IPS-20b (cell line): ENCODE measurements around the gene EED.

Experiments
- H3K27ac ChIP-seq: one replicate; pipeline ENCODE4 v1.5.1; 2013; ENCODE audit warnings: low read length
- H3K27me3 ChIP-seq: 2 replicates; pipeline ENCODE4 v1.6.1; 2013; ENCODE audit warnings: mild to moderate bottlenecking, low read length, inconsistent platforms; ENCODE audit not compliant: insufficient read depth
- H3K36me3 ChIP-seq: 2 replicates; pipeline ENCODE4 v1.6.1; 2013; ENCODE audit warnings: low read depth, mild to moderate bottlenecking, inconsistent platforms, low read length, moderate library complexity; ENCODE audit not compliant: insufficient read depth
- H3K4me1 ChIP-seq: 2 replicates; pipeline ENCODE4 v1.6.1; 2013; ENCODE audit warnings: mild to moderate bottlenecking, control low read depth, inconsistent platforms, low read length, moderate library complexity; ENCODE audit not compliant: insufficient read depth
- H3K4me3 ChIP-seq: 2 replicates; pipeline ENCODE4 v1.5.1; 2013; ENCODE audit warnings: mild to moderate bottlenecking, low read length, inconsistent platforms
- H3K9ac ChIP-seq: 2 replicates; pipeline ENCODE4 v1.6.1; 2013; ENCODE audit warnings: low read depth, mild to moderate bottlenecking, inconsistent platforms, low read length, moderate library complexity
- H3K9me3 ChIP-seq: 2 replicates; pipeline ENCODE4 v1.6.1; 2013; ENCODE audit warnings: mild to moderate bottlenecking, low read depth, low read length, inconsistent platforms; ENCODE audit not compliant: insufficient read depth

Gene EED

DNA sequence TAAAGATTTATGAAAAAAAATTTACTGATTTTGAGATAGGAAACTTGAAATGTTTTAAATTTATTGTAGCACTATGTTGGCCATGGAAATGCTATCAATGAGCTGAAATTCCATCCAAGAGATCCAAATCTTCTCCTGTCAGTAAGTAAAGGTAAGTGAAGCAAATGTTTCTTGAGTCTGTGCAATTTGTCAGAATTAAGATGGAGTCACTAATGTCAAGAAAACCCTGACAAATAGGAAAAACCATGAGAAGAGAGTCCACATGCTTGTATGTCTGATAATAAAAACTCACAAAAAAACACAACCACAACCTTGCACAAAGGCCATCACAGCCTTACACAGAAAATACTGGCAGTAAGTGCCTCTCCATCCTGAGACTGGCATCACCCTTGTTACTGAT is 12.9 kb downstream of the EED start:
- Histone ChIP-seq H3K27me3 (no peaks in the 10 kb centered on the region), H3K9me3 (no peaks in the 10 kb centered on the region), H3K27ac (no peak overlapping the region), H3K4me3 (no peak overlapping the region), H3K36me3 (peaks cover 36% of the 10 kb centered on the region), H3K9ac (no peak overlapping the region), H3K4me1 (no peaks in the 10 kb centered on the region)

DNA sequence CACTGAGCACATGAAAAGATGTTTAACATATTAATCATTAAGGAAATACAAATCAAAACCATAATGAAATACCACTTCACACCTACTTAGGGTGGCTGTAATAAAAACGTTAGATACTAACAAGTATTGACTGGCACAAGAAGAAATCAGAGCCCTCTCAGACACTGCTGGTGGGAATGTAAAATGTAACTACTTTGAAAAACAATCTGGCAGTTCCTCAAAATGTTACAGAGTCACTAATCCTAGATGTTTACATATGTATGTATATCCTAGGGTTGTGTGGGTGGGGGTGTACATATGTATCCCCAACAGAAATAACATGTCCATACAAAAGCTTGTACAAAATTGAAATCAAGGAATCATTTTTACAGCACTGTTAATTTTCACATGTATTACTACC is 15.2 kb downstream of the EED start:
- Histone ChIP-seq H3K9me3 (no peaks in the 10 kb centered on the region), H3K4me1 (no peaks in the 10 kb centered on the region), H3K27ac (no peak overlapping the region), H3K27me3 (no peaks in the 10 kb centered on the region), H3K36me3 (peaks cover 53% of the 10 kb centered on the region), H3K4me3 (no peak overlapping the region), H3K9ac (no peak overlapping the region)

DNA sequence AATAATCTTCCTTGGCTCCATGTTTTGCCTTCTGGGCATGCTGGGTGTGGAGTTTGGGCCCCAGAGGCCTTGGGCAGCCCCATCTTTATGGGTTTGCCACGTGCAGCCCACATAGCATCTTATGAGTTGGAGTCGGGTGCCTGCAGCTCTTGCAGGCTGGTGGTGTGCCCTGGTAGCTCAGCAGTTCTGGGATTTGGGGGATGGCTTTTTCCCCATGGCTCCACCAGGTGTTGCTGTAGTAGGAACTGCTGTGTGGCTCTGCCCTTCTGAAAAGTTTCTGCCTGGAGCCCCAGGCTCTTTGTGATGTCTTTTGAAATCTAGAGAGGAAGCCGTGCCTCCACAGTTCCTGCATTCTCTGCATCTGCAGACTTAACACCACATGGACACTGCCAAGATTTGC is 16.8 kb downstream of the EED start:
- Histone ChIP-seq H3K27me3 (no peaks in the 10 kb centered on the region), H3K9ac (no peak overlapping the region), H3K9me3 (no peaks in the 10 kb centered on the region), H3K4me3 (no peak overlapping the region), H3K27ac (no peak overlapping the region), H3K36me3 (peaks cover 65% of the 10 kb centered on the region), H3K4me1 (no peaks in the 10 kb centered on the region)

DNA sequence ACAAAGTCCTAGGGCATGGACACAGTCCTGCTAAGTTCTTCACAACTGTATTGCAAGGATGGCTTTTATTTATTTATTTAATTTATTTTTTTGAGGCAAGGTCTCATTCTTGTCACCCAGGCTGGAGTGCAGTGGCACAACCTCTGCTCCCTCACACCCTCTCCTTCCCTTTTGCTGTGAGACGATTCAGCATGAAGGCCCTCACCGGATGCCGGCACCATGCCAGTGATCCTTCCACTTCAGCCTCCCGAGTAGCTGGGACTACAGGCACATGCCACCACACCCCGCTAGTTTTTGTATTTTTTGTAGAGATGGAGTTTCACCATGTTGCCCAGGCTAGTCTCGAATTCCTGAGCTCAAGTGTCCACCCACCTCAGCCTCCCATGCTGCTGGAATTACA is 17.8 kb downstream of the EED start:
- Histone ChIP-seq H3K27ac (no peak overlapping the region), H3K36me3 (peaks cover 62% of the 10 kb centered on the region), H3K27me3 (no peaks in the 10 kb centered on the region), H3K9ac (no peak overlapping the region), H3K4me3 (no peak overlapping the region), H3K4me1 (no peaks in the 10 kb centered on the region), H3K9me3 (no peaks in the 10 kb centered on the region)

DNA sequence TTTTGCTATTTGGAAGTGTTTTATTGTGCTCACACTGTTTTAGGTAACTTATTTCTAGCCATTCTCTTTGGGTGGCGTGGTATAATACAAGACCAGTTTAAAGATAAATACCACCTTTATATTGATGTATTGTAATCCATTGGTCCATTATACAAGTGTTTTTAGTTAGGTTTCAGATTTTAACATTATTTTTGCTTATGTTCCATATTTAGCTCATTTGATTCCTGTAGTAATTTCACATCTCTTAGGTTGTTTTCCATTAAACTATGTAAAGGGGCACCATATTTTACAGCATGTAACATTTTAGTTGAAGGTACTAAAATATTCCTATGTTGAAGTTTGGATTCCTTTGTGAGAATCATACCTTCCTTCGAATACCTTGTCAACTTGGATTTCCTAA is 20.1 kb downstream of the EED start:
- no peaks in the 10 kb centered on the region for H3K4me1 ChIP-seq
- H3K27ac ChIP-seq, result no peak overlapping the region
- peaks cover 68% of the 10 kb centered on the region for H3K36me3 ChIP-seq
- no peak overlapping the region for H3K9ac ChIP-seq
- no peaks in the 10 kb centered on the region for H3K9me3 ChIP-seq
- no peak overlapping the region for H3K4me3 ChIP-seq
- no peaks in the 10 kb centered on the region for H3K27me3 ChIP-seq

DNA sequence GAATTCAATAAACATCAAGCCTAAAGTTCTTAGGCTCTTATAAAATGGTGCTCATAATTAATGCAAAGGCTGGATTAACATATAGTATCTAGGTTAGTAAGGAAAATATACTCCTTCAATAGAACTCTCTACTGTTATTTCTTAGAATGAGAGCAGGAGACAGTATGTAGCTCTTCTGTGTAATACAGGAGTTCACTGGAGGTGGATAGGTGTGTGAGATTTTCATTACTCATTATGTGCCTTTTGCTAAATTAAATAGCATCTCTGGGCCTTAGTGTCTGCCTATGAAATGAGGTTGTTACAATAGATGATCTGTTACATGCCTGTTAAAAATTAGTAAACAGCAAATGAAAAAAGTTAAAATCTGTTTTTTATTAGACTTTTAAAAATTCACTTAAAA is 20.6 kb downstream of the EED start:
- Histone ChIP-seq H3K36me3 (peaks cover 67% of the 10 kb centered on the region), H3K9ac (no peak overlapping the region), H3K4me3 (no peak overlapping the region), H3K27ac (no peak overlapping the region), H3K27me3 (no peaks in the 10 kb centered on the region), H3K9me3 (no peaks in the 10 kb centered on the region), H3K4me1 (no peaks in the 10 kb centered on the region)

DNA sequence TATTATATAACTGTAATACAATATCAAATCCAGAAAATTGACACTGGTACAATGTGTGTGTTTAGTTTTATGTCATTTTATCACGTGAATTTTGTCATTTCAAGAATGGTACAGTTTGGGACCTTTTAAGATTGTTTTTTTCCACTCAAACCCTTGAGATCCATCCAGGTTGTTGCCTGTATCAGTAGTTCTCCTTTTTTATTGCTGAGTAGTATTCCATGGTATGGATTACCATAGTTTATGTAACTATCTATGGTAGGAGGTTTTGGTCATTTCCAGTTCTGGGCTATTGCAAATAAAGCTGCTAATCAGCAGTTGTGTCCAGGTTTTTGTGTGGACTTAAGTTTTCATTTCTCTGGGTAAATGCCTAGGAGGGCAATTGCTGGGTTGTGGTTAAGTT is 25.1 kb downstream of the EED start:
- Histone ChIP-seq H3K36me3 (peaks cover 47% of the 10 kb centered on the region), H3K27me3 (no peaks in the 10 kb centered on the region), H3K27ac (no peak overlapping the region), H3K9ac (no peak overlapping the region), H3K4me3 (no peak overlapping the region), H3K9me3 (no peaks in the 10 kb centered on the region), H3K4me1 (no peaks in the 10 kb centered on the region; the same call in 1 of the 2 replicates)

DNA sequence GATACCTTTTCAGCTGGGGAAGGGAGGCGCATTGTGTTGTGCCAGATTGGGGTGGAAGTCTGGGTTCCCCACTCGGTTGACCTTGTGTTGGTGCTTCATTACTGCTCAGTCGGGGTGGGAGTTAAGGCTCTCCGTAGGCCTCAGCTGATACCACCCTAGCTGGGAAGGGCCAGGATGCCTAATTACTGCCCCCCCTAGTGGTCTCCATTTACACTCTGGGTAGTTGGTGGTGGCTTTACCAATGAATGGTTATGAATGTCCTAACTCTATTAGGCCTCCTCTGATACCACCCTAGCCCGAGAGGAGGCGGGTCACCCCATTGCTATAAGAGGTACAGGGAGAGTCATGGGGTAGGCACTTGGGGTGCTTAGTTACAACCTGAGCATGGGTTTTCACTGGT is 29.9 kb downstream of the EED start:
- Histone ChIP-seq H3K9ac (no peak overlapping the region), H3K27ac (no peak overlapping the region), H3K4me1 (no peaks in the 10 kb centered on the region; the same call in 1 of the 2 replicates), H3K9me3 (no peaks in the 10 kb centered on the region), H3K4me3 (no peak overlapping the region), H3K27me3 (no peaks in the 10 kb centered on the region), H3K36me3 (peaks cover 49% of the 10 kb centered on the region)

DNA sequence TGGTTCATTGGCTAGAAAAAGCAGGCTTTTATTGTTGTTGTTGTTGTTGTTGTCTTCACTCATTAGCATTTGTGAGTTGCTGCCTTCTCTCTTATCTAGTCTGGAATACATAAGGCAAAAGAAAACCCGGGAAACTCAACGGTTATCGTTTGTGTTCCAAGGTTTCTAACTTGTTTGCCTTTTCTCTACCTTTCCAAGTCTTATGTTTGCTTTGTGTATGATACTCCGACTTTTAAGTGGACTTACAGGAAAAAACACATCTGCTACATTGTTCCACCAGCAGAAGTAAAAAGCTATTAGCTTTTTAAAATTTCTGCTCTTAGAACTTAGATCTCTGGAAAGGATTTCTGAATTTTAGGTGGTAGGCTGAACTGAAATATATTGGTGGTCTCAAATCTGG is 30.4 kb downstream of the EED start:
- Histone ChIP-seq H3K27me3 (no peaks in the 10 kb centered on the region), H3K9me3 (no peaks in the 10 kb centered on the region), H3K4me3 (no peak overlapping the region), H3K9ac (no peak overlapping the region), H3K27ac (no peak overlapping the region), H3K4me1 (no peaks in the 10 kb centered on the region; the same call in 1 of the 2 replicates), H3K36me3 (peaks cover 48% of the 10 kb centered on the region)

DNA sequence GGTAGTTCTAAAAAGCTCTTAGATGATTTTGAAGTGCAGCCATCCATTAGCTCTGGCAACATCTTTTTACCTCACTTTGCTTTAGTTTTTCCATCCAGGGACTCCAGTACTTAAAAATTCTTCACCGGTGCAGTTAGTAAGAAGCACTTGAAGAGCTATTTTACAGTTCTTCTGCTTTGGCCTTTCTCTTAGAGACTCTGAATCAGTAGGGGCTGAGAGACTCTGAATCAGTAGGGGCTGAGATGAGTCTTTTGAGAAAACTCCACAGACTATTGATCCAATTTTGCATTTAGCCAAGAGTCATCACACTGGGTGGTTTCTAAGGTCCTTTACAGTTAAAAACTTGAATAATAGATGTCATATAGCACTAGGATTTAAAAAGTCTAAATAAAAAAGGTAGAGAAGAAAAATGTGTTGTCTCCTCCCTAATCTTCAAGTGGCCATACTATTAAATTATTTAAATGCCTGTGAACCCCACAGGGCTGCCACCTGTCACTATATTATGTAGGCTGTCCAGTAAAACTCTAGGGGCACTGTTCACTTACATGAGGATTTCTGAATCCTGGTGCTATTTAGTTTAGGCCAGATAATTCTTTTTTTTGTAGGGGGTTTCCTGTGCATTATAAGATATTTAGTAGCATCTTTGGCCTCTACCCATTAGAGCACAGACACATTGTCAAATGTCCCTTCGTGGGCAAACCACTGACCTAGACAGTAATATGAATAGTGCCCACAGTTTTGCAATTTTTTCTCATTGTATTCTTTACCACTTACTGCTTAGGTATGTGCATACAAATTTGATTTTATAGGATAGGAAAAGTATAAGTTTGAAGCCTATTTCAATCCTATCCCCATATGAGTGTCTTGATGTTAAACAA is 31.2 kb downstream of the EED start:
- no peak overlapping the region for H3K4me3 ChIP-seq
- H3K27me3 ChIP-seq, result no peaks in the 10 kb centered on the region
- H3K9me3 ChIP-seq, result no peaks in the 10 kb centered on the region
- H3K4me1 ChIP-seq, result no peaks in the 10 kb centered on the region; the same call in 1 of the 2 replicates
- no peak overlapping the region for H3K9ac ChIP-seq
- H3K36me3 ChIP-seq, result peaks cover 49% of the 10 kb centered on the region
- no peak overlapping the region for H3K27ac ChIP-seq

DNA sequence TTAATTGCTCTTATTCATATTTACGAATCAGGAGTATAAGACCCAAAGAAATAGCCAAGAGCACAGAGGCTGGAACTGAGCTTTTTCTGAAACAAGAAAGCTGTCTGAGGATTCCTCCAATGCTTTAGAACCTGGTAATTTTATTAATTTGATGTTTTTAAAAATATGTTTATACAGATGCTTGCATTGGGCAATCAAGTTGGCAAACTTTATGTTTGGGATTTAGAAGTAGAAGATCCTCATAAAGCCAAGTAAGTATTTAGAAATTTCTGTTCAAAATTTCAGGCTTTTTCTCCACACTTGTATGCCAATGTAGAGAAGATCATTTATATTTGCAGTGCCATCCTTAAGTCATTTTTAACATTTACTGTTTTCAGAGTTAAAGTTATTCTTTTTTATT is 33.2 kb downstream of the EED start:
- Histone ChIP-seq H3K27me3 (no peaks in the 10 kb centered on the region), H3K4me3 (no peak overlapping the region), H3K9ac (no peak overlapping the region), H3K27ac (no peak overlapping the region), H3K4me1 (no peaks in the 10 kb centered on the region; the same call in 1 of the 2 replicates), H3K36me3 (peaks cover 46% of the 10 kb centered on the region), H3K9me3 (no peaks in the 10 kb centered on the region)

DNA sequence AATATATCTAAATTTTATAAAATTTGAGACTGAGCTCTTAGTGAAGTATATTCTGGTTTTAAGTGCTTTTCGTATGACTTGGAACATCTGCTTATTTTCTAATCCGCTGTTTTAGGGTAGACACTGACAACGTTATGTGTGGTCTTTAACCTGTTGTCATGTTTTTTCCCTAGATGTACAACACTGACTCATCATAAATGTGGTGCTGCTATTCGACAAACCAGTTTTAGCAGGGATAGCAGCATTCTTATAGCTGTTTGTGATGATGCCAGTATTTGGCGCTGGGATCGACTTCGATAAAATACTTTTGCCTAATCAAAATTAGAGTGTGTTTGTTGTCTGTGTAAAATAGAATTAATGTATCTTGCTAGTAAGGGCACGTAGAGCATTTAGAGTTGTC is 33.7 kb downstream of the EED start:
- Histone ChIP-seq H3K4me3 (no peak overlapping the region), H3K36me3 (peaks cover 46% of the 10 kb centered on the region), H3K27ac (no peak overlapping the region), H3K27me3 (no peaks in the 10 kb centered on the region), H3K9me3 (no peaks in the 10 kb centered on the region), H3K9ac (no peak overlapping the region), H3K4me1 (no peaks in the 10 kb centered on the region; the same call in 1 of the 2 replicates)
